ENCODE results near the gene PCDHA4. TPM values are rescaled to one million over a fixed set of nuclear protein-coding genes. Genes with fewer than 3 reads are reported as not detected.

Gene PCDHA4
- 1 to 10 TPM; 1.4 to 4.2 (median 2.0) TPM for total RNA-seq

DNA sequence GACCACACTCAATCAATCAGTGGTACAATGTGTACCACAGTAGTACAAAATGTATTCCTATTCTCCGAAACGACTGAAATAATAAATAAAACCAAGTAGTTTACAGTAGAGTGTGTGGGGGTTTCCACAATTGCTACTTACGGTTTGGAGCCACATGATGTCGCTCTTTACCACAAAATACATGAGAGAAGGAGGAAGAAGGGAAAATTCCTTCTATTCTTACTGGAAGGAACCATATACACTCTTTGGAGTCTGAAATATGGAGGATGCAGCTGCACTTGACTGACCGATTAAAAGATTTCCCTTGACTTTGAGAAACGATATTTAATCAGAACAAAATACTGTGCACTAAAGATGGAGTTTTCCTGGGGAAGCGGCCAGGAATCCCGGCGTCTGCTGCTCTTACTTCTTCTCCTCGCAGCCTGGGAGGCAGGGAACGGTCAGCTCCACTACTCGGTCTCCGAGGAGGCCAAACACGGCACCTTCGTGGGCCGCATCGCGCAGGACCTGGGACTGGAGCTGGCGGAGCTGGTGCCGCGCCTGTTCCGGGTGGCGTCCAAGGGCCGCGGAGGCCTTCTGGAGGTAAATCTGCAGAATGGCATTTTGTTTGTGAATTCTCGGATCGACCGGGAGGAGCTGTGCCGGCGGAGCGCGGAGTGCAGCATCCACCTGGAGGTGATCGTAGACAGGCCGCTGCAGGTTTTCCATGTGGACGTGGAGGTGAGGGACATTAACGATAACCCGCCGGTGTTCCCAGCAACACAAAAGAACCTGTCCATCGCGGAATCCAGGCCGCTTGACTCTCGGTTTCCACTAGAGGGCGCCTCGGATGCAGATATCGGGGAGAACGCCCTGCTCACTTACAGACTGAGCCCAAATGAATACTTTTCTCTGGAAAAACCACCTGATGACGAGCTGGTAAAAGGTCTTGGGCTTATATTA lies at the start of gene PCDHA4:
Gene PCDHA4, plus strand, starts transcription at position 235 of the 942 bp plus-strand sequence.
- no peaks in the 10 kb centered on the region for H3K36me3 ChIP-seq
- H3K9me3 ChIP-seq, result peaks cover 5 to 51% (median 45%) of the 10 kb centered on the region in 4 donors
- peak within 1 kb of the TSS in 2 of 4 donors; percentile 39 to 57 for H3K27ac ChIP-seq
- no peaks in the 10 kb centered on the region for H3K4me1 ChIP-seq
- no peaks in the 10 kb centered on the region for H3K27me3 ChIP-seq
- TF ChIP-seq, protein P1, sequence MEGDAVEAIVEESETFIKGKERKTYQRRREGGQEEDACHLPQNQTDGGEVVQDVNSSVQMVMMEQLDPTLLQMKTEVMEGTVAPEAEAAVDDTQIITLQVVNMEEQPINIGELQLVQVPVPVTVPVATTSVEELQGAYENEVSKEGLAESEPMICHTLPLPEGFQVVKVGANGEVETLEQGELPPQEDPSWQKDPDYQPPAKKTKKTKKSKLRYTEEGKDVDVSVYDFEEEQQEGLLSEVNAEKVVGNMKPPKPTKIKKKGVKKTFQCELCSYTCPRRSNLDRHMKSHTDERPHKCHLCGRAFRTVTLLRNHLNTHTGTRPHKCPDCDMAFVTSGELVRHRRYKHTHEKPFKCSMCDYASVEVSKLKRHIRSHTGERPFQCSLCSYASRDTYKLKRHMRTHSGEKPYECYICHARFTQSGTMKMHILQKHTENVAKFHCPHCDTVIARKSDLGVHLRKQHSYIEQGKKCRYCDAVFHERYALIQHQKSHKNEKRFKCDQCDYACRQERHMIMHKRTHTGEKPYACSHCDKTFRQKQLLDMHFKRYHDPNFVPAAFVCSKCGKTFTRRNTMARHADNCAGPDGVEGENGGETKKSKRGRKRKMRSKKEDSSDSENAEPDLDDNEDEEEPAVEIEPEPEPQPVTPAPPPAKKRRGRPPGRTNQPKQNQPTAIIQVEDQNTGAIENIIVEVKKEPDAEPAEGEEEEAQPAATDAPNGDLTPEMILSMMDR (IDR thresholded peaks at IDR 0.05), result peak in 3 of 6 experiments; percentile 21 to 35 (median 33)
- TF ChIP-seq EP300 (IDR thresholded peaks at IDR 0.05) (peak in 2 of 4 donors; percentile 24 to 73), POLR2A (IDR thresholded peaks at IDR 0.05) (no peak)
- peak in 1 of 2 donors; percentile 84 for ATAC-seq (ENCODE audit: low FRiP score in 2 of 2)
- DNase-seq, result peak in 1 of 2 donors; percentile 61
- WGBS, 2 donors, result 27 to 28% methylated on average over 11 to 23 of the region's 47 CpGs
- H3K4me3 ChIP-seq, result peak within 1 kb of the TSS in 3 of 4 donors; percentile 39 to 45 (median 43)

DNA sequence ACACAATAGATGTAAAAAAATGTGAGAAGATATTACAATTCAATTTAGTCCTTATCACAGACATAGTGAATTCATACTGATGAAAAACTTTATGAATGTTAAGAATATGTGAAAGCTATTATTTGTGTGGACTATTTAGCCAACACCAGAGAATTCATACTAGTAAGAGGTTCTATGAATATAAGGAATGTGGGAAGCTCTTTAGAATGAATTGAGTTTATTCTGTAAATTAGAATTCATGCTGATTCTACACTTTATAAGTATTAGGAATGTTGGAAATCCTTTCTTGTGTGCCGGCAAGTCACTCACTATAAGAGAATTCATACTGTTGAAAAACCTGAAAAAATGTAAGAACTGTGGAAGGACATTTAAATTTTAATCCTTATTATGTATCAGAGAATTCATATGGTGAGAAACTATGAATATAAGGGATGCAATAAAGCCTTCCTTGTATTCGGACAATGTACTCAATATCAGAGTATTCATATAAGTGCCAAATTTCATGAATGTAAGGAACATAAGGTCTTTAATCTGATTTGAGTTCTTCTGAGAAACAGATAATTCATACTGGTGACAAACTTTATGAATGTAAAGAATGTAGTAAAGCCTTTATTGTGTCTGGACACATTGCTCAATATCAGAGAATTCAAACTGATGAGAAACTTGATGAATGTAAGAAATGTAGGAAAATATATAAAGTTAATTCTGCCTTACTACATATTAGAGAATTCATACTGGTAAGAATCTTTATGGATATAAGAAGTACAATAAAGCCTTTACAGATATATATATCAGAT lies 42.5 kb upstream of the PCDHA4 start:
- TF ChIP-seq, protein P1 (IDR thresholded peaks at IDR 0.05), result no peak
- TF ChIP-seq POLR2A (IDR thresholded peaks at IDR 0.05) (no peak), EP300 (IDR thresholded peaks at IDR 0.05) (no peak), POLR2AphosphoS5 (IDR thresholded peaks at IDR 0.05) (no peak)
- no peak for ATAC-seq (ENCODE audit: low FRiP score in 2 of 2)
- Histone ChIP-seq H3K36me3 (no peaks in the 10 kb centered on the region), H3K27me3 (no peaks in the 10 kb centered on the region), H3K4me1 (no peaks in the 10 kb centered on the region), H3K9me3 (peaks cover 86 to 97% (median 91%) of the 10 kb centered on the region in 4 donors), H3K4me3 (no peak overlapping the region), H3K27ac (no peak overlapping the region)
- 88 to 92% methylated on average over 2 of the region's 2 CpGs for WGBS, 2 donors
- no peak for DNase-seq

DNA sequence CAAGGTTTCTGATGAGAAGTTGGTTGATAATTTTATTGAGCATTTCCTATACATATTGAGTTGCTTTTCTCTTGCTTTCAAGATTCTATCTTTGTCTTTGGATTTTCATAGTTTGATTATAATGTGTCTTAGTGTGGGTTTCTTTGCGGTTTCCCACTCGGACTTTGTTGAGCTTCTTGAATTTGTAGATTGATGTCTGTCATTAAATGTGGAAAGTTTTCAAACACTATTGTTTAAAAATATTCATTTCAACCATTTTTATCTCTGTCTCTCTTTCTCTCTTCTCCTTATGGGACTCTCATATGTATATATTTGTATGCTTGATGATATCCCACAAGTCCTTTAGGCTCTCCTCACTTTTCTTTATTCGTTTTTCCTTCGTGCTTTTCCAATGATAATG lies 39.4 kb upstream of the PCDHA4 start:
- H3K9me3 ChIP-seq, result peaks cover 86 to 99% (median 91%) of the 10 kb centered on the region in 4 donors
- H3K27ac ChIP-seq, result no peak overlapping the region
- WGBS, 2 donors, result 82 to 84% methylated on average over 4 of the region's 4 CpGs
- no peak for DNase-seq
- no peak overlapping the region for H3K4me3 ChIP-seq
- no peak for TF ChIP-seq EP300 (IDR thresholded peaks at IDR 0.05)
- no peak for TF ChIP-seq POLR2AphosphoS5 (IDR thresholded peaks at IDR 0.05)
- TF ChIP-seq, protein P1 (IDR thresholded peaks at IDR 0.05), result no peak
- no peaks in the 10 kb centered on the region for H3K27me3 ChIP-seq
- ATAC-seq (ENCODE audit: low FRiP score in 2 of 2), result no peak
- no peaks in the 10 kb centered on the region for H3K36me3 ChIP-seq
- H3K4me1 ChIP-seq, result no peaks in the 10 kb centered on the region

DNA sequence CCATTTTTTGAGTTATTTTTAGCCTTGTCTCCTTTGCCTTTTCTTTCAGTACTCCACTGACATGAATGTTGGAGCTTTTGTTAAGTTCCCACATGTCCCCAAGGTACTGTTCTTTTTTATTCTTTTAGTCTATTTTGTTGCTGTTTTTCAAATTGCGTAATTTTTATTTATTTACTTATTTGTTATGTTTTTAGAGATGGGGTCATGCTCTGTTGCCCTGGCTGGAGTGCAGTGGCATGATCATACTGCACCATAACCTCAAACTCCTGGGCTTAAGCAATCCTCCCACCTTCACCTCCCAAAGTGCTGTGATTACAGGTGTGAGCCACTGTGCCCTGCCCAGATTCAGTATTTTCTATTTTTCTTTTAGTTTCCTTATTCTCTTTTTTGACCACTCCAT lies 26.4 kb upstream of the PCDHA4 start:
- no peak for DNase-seq
- Histone ChIP-seq H3K36me3 (no peaks in the 10 kb centered on the region), H3K9me3 (peaks cover 16 to 73% (median 36%) of the 10 kb centered on the region in 4 donors), H3K4me3 (no peak overlapping the region), H3K27ac (no peak overlapping the region), H3K27me3 (no peaks in the 10 kb centered on the region), H3K4me1 (no peaks in the 10 kb centered on the region)
- WGBS, 2 donors, result 79 to 82% methylated on average over 1 of the region's 1 CpG
- no peak for ATAC-seq (ENCODE audit: low FRiP score in 2 of 2)
- no peak for TF ChIP-seq POLR2A (IDR thresholded peaks at IDR 0.05)

Data from upper lobe of left lung (tissue), 6 donors.